Left ventricle myocardium inferior (tissue), 1 donor: ENCODE results near the gene PCID2. TPM values are rescaled to one million over a fixed set of nuclear protein-coding genes. Genes with fewer than 3 reads are reported as not detected.

Experiments used
- DNase-seq: peaks from one replicate; pipeline ENCODE4 v3.0.0-alpha.2; 2020
- H3K27ac ChIP-seq: fragments of 200-600 bp; replicated peaks from 2 replicates; pipeline ENCODE4 v1.8.0; 2021
- H3K27me3 ChIP-seq: fragments of 200-600 bp; 2 replicates; pipeline ENCODE4 v1.8.0; 2021; ENCODE audit warnings: low read depth
- H3K36me3 ChIP-seq: fragments of 200-600 bp; 2 replicates; pipeline ENCODE4 v1.8.0; 2021
- H3K4me1 ChIP-seq: fragments of 200-600 bp; 2 replicates; pipeline ENCODE4 v1.8.0; 2021
- H3K4me3 ChIP-seq: fragments of 200-600 bp; 2 replicates; pipeline ENCODE4 v1.8.0; 2021; ENCODE audit warnings: mild to moderate bottlenecking, moderate library complexity
- H3K9me3 ChIP-seq: fragments of 200-600 bp; replicated peaks from 2 replicates; pipeline ENCODE4 v1.8.0; 2021
- intact Hi-C: fragments of 100-400 bp; cut with micrococcal nuclease; formaldehyde crosslinking; loops from one replicate; pipeline ENCODE4 v1.11.0; 2022
- total RNA-seq: library from RNA; stranded (reverse); fragmentation: NEBNext Ultra II Directional; extraction: Animal tissue kit (Norgen Biotek cat#: 25700); gene quantifications from one replicate; pipeline ENCODE4 v1.2.1, GENCODE V29; 2021
- TF ChIP-seq, protein P1 (sequence below): fragments of 200-600 bp; IDR thresholded peaks from 2 replicates; pipeline ENCODE4 v1.8.0; 2021; ENCODE audit warnings: antibody characterized with exemption, mild to moderate bottlenecking, borderline replicate concordance
- donor health status: DM: no; HTN: yes; CAD: no; lungs with severe emphysema.

Gene PCID2
- total RNA-seq, 1 donor from 2014 or later = 54.5 TPM

DNA sequence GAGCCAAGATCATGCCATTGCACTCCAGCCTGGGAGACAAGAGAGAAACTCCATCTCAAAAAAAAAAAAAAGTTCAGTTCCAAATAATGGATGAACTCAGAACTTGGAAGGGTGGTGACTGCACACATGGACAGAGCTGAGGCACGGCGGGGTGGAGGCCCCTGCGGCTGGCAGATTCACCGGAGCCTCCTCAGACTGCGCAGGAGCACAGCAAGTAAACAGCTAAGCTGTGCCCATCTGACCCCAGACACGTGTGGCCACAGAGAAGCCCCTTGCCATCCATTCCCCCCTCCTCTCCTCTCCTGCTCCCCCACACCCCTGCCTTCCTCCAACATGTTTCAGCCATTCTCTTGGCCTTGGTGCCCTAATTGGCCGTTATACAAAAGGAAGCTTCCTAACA lies 65.6 kb downstream of the PCID2 start:
- Histone ChIP-seq H3K27ac (no peak overlapping the region), H3K4me3 (no peak overlapping the region), H3K36me3 (no peaks in the 10 kb centered on the region), H3K4me1 (no peaks in the 10 kb centered on the region), H3K27me3 (no peaks in the 10 kb centered on the region), H3K9me3 (no peaks in the 10 kb centered on the region)
- TF ChIP-seq, protein P1, sequence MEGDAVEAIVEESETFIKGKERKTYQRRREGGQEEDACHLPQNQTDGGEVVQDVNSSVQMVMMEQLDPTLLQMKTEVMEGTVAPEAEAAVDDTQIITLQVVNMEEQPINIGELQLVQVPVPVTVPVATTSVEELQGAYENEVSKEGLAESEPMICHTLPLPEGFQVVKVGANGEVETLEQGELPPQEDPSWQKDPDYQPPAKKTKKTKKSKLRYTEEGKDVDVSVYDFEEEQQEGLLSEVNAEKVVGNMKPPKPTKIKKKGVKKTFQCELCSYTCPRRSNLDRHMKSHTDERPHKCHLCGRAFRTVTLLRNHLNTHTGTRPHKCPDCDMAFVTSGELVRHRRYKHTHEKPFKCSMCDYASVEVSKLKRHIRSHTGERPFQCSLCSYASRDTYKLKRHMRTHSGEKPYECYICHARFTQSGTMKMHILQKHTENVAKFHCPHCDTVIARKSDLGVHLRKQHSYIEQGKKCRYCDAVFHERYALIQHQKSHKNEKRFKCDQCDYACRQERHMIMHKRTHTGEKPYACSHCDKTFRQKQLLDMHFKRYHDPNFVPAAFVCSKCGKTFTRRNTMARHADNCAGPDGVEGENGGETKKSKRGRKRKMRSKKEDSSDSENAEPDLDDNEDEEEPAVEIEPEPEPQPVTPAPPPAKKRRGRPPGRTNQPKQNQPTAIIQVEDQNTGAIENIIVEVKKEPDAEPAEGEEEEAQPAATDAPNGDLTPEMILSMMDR = no peak
- intact Hi-C loops = no loop called here
- no peak for DNase-seq

DNA sequence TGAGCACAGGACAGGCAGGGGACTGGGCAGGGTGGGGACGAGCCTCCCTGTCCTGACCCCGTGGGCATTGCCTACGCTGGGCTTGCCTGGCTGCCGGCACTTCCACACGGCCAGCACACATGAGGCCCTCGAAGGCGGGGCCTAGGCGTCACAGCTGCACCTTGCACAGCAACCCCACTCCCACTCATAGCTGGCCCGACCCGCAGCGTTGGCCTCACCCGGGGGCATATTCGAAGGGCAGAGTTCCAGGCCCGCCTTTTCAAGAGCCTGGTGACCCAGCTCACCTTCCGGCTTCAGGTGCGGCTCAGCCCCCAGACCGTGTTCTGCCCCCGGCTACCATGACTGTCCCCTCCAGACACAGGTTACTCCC lies 66.9 kb downstream of the PCID2 start:
- no peak for DNase-seq
- intact Hi-C loops = no loop called here

DNA sequence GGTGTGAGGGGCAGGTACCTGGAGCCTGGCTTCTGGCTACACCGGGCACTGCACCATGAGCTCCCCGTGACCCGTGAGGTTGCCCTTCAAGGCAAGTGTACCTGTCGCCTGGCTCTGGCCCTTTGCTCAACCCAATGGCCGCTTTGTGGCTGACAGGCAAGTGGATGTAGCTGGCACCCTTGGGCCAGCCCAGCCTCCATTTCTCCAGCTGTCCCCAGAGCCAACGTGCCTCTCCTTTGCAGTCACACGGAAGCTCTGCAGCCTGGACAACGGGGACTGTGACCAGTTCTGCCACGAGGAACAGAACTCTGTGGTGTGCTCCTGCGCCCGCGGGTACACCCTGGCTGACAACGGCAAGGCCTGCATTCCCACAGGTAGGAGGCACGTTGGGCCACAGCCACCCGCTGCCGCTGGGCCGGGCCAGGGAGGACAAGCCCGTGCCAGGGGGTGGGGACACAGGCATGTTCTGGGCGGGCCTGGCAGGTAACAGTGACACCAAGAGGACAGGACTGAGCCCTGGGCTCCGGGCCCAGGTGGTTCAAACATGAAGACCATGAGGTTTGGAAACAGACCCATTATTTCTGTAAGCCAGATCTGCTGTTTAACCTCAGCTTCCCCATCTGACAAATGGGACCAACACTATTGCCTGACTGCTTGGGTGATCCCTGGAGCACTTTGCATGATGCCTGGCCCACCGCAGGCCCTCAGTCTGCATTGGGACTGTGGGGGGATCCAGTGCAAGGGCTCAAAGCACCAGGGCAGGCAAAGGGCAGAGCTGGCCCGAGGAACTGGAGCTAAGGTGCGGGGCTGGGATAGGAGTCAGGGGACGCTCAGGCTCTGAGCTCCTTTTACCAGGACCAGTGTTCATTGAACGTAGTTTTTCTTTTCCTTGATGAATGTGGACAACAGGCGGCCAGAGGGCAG lies 67.5 kb downstream of the PCID2 start:
- no peak for DNase-seq
- H3K4me1 ChIP-seq = no peaks in the 10 kb centered on the region

More for the DNA sequence above, 66.9 kb downstream of the PCID2 start:
- Histone ChIP-seq H3K36me3 (no peaks in the 10 kb centered on the region), H3K9me3 (no peaks in the 10 kb centered on the region), H3K27ac (no peak overlapping the region), H3K4me1 (no peaks in the 10 kb centered on the region), H3K27me3 (no peaks in the 10 kb centered on the region), H3K4me3 (no peak overlapping the region)
- TF ChIP-seq, protein P1 = no peak

DNA sequence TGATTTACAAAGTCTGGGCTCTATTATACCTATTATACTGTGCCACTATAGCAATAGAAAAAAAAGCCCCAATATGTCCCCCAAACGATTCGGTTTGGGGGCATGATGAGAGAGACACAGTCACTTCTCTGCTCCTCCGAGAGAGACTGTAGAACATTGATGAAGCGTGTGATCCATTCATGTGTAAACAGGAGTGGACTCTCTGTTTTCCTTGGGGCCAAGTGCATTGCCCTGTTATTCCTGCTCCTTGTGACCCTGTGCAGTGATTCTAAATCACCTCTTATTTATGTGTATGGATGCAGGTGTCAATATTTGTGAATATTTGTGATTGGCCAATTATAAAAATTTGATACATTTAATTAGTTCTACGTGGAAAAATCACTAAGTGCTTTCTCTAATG lies 68.9 kb downstream of the PCID2 start:
- intact Hi-C loops = no loop called here
- Histone ChIP-seq H3K4me3 (no peak overlapping the region), H3K9me3 (no peaks in the 10 kb centered on the region), H3K27ac (no peak overlapping the region), H3K4me1 (no peaks in the 10 kb centered on the region), H3K36me3 (no peaks in the 10 kb centered on the region), H3K27me3 (no peaks in the 10 kb centered on the region)
- TF ChIP-seq, protein P1 = no peak
- no peak for DNase-seq

More for the DNA sequence above, 67.5 kb downstream of the PCID2 start:
- no peaks in the 10 kb centered on the region for H3K27me3 ChIP-seq
- no peaks in the 10 kb centered on the region for H3K36me3 ChIP-seq
- H3K27ac ChIP-seq = no peak overlapping the region
- intact Hi-C loops = no loop called here
- TF ChIP-seq, protein P1 = no peak
- H3K9me3 ChIP-seq = no peaks in the 10 kb centered on the region
- H3K4me3 ChIP-seq = no peak overlapping the region

DNA sequence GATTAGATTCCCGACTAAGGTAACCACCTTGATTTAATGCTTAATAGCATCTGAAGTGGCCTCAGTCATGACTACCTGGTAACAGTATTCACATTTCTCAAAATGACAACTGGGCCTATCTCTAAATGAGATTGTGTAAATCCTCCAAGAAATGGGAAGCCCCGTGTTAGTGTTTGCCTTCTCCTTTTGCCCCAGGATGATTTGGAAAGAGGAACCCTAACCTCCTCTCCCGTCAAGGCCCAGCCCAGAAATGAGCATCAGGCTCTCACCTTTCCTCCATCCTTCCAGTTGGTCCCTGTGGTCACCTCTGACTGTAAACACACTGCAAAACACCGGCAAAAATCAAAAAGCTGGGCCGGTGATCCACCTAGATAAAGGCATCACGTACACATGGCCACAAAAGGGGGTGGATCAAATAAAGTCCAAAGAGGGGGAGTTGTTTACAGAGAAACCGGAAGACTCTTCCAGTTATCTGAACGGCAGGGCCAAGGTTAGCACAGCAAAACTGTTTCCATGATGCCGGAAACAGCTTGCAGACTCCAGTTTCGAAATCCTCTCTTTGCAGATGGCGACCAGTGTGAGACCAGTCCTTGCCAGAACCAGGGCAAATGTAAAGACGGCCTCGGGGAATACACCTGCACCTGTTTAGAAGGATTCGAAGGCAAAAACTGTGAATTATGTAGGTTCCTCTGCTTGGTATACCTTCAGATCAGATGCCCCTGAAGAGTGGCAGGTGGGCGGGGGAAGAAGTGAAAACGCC lies 69.5 kb downstream of the PCID2 start:
- DNase-seq = no peak
- Histone ChIP-seq H3K36me3 (no peaks in the 10 kb centered on the region), H3K27ac (no peak overlapping the region), H3K4me1 (no peaks in the 10 kb centered on the region), H3K27me3 (no peaks in the 10 kb centered on the region), H3K9me3 (no peaks in the 10 kb centered on the region), H3K4me3 (no peak overlapping the region)
- intact Hi-C loops = no loop called here
- TF ChIP-seq, protein P1 = no peak
